MM.1S (cell line): ENCODE data around the gene PDCD7.

ENCODE experiments used
- DNase-seq: peaks from one replicate; pipeline ENCODE4 v3.0.0-alpha.2; 2015
- H2AFZ ChIP-seq: fragments of 300-600 bp; sonication (generic); 2 replicates; pipeline ENCODE4 v1.6.0; 2016; ENCODE audit warnings: antibody characterized with exemption, low read length
- H3F3A ChIP-seq: fragments of 300-600 bp; sonication (generic); 2 replicates; pipeline ENCODE4 v1.6.1; 2016; ENCODE audit warnings: mild to moderate bottlenecking, antibody characterized with exemption, low read length, moderate library complexity, mixed read lengths; ENCODE audit not compliant: insufficient read depth
- H3K27ac ChIP-seq: fragments of 300-600 bp; sonication (generic); 2 replicates; pipeline ENCODE4 v1.5.1; 2016; ENCODE audit warnings: mild to moderate bottlenecking, low read length
- H3K27me3 ChIP-seq: fragments of 300-600 bp; sonication (generic); replicated peaks from 2 replicates; pipeline ENCODE4 v1.6.0; 2016; ENCODE audit warnings: low read length; ENCODE audit not compliant: insufficient read depth
- H3K36me3 ChIP-seq: fragments of 300-600 bp; sonication (generic); replicated peaks from 2 replicates; pipeline ENCODE4 v1.6.1; 2016; ENCODE audit warnings: mild to moderate bottlenecking, low read length, mixed read lengths; ENCODE audit not compliant: insufficient read depth
- H3K4me1 ChIP-seq: fragments of 300-600 bp; sonication (generic); 2 replicates; pipeline ENCODE4 v1.6.1; 2016; ENCODE audit warnings: low read length, mixed read lengths
- H3K4me2 ChIP-seq: fragments of 300-600 bp; sonication (generic); 2 replicates; pipeline ENCODE4 v1.6.0; 2016; ENCODE audit warnings: low read depth, low read length
- H3K4me3 ChIP-seq: fragments of 300-600 bp; sonication (generic); 2 replicates; pipeline ENCODE4 v1.5.1; 2016; ENCODE audit warnings: low read length, mixed read lengths
- H3K79me2 ChIP-seq: fragments of 300-600 bp; sonication (generic); 2 replicates; pipeline ENCODE4 v1.6.1; 2016; ENCODE audit warnings: mixed run types, low read length, mixed read lengths
- H3K9ac ChIP-seq: fragments of 300-600 bp; sonication (generic); 2 replicates; pipeline ENCODE4 v1.6.1; 2016; ENCODE audit warnings: low read length, mixed read lengths
- H3K9me2 ChIP-seq: fragments of 300-600 bp; sonication (generic); replicated peaks from 2 replicates; pipeline ENCODE4 v1.6.1; 2016; ENCODE audit warnings: mild to moderate bottlenecking, low read length, mixed read lengths; ENCODE audit not compliant: insufficient read depth
- H3K9me3 ChIP-seq: fragments of 300-600 bp; sonication (generic); replicated peaks from 2 replicates; pipeline ENCODE4 v1.6.1; 2016; ENCODE audit warnings: mild to moderate bottlenecking, low read length, mixed read lengths; ENCODE audit not compliant: insufficient read depth
- H4K20me1 ChIP-seq: fragments of 300-600 bp; sonication (generic); 2 replicates; pipeline ENCODE4 v1.6.1; 2016; ENCODE audit warnings: mild to moderate bottlenecking, low read length, moderate library complexity, mixed read lengths; ENCODE audit not compliant: insufficient read depth
- EZH2 ChIP-seq: fragments of 300-600 bp; sonication (generic); optimal IDR thresholded peaks from 2 replicates; pipeline ENCODE3; 2017; ENCODE audit warnings: low read depth, mild to moderate bottlenecking, antibody characterized with exemption, low read length, mixed read lengths
- EZH2phosphoT487 ChIP-seq: fragments of 300-600 bp; sonication (generic); IDR thresholded peaks from 2 replicates; pipeline ENCODE4 v1.6.1; 2018; ENCODE audit warnings: antibody characterized with exemption, low read length
- TF ChIP-seq, protein P1 (sequence below): fragments of 300-600 bp; sonication (generic); IDR thresholded peaks from 2 replicates; pipeline ENCODE4 v1.5.1; 2016; ENCODE audit warnings: antibody characterized with exemption, low read length, mixed read lengths

PDCD7 gene

DNA sequence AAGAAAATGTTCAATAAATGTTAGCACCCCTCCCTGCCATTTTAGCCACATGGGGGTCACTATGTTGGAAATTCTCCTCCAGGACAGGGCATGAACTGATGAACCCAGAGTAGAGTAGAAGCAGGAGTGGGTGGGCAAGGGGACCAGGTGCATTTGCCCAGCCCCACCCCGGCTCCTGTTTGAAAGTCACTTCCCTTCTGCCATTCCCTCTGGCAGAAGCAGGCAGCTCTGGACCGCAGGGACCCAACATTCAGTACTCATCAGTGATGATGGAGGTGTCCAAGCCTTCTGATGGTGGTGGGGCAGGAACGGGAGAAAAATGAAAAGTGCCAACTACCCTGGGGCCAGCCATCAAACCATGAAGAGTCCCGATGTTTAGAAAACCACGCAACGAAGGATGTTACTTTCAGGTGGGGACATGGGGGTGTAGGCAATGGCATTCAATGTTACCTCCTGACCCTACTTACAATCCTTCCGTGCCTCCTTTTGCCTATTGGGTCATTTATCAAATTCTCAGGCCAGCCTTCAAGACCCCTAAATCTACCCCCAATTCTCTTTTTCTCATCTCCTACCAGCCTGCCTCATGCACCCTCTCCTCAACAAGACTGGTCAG, 35.9 kb downstream of the PDCD7 start:
- Histone ChIP-seq H3K9me3 (no peaks in the 10 kb centered on the region), H3K4me1 (no peaks in the 10 kb centered on the region), H3K9me2 (no peaks in the 10 kb centered on the region), H3F3A (no peaks in the 10 kb centered on the region), H2AFZ (no peak overlapping the region), H3K27me3 (no peaks in the 10 kb centered on the region), H3K9ac (no peak overlapping the region), H4K20me1 (no peaks in the 10 kb centered on the region), H3K79me2 (no peaks in the 10 kb centered on the region), H3K4me3 (no peak overlapping the region), H3K36me3 (no peaks in the 10 kb centered on the region), H3K4me2 (no peak overlapping the region), H3K27ac (no peak overlapping the region)
- TF ChIP-seq EZH2: no peak
- DNase-seq: no peak

DNA sequence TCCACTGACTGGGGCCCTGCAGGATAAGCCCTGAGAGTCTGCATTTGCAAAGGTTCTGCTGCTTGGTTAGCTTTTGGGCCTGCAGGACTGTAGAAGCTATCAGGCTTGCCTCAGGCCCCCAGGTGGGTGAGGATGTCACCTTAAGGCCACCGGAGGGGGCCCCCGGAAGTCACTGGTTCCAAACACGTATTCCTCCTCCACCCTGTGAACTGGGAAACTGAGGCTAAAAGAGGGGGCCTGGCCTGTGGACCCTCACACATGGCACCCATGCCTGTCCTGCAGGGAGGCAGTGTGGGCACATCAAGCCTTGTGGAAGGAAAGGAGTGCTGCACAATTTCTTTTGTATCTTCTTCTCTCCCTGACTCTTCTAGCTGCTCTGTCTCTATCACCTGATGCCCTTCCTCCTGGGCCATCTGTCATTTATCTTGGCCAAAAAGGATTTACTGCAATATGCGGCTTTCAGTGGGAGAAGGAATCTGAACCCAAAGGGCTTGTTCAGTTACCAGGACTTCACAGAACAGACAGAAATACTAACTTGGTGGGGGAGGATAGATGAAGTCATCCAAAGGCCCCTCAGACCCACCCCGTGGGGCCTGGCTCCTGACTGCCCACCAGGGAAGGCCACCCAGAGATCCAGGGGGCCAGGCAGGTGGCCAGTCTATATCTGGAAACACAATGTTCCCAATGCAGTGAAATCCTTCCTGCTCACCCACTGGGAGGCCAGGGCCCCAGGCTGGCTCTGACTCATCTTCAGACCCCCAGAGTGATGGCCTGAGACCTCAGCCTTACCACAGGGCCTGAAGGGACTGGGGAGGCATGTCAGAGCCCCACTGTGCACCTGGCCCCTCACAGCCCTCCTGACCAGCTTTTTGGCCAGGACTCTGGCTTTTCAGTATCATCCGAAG, 36.9 kb downstream of the PDCD7 start:
- Histone ChIP-seq H3F3A (no peaks in the 10 kb centered on the region), H3K9me2 (no peaks in the 10 kb centered on the region), H3K27ac (no peak overlapping the region), H3K4me1 (no peaks in the 10 kb centered on the region), H3K9me3 (no peaks in the 10 kb centered on the region), H3K36me3 (no peaks in the 10 kb centered on the region), H2AFZ (no peak overlapping the region), H3K4me2 (no peak overlapping the region), H3K9ac (no peak overlapping the region), H4K20me1 (no peaks in the 10 kb centered on the region), H3K79me2 (no peaks in the 10 kb centered on the region), H3K4me3 (no peak overlapping the region), H3K27me3 (no peaks in the 10 kb centered on the region)
- TF ChIP-seq EZH2phosphoT487 (no peak), EZH2 (no peak)
- TF ChIP-seq, protein P1, sequence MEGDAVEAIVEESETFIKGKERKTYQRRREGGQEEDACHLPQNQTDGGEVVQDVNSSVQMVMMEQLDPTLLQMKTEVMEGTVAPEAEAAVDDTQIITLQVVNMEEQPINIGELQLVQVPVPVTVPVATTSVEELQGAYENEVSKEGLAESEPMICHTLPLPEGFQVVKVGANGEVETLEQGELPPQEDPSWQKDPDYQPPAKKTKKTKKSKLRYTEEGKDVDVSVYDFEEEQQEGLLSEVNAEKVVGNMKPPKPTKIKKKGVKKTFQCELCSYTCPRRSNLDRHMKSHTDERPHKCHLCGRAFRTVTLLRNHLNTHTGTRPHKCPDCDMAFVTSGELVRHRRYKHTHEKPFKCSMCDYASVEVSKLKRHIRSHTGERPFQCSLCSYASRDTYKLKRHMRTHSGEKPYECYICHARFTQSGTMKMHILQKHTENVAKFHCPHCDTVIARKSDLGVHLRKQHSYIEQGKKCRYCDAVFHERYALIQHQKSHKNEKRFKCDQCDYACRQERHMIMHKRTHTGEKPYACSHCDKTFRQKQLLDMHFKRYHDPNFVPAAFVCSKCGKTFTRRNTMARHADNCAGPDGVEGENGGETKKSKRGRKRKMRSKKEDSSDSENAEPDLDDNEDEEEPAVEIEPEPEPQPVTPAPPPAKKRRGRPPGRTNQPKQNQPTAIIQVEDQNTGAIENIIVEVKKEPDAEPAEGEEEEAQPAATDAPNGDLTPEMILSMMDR: no peak
- no peak for DNase-seq

DNA sequence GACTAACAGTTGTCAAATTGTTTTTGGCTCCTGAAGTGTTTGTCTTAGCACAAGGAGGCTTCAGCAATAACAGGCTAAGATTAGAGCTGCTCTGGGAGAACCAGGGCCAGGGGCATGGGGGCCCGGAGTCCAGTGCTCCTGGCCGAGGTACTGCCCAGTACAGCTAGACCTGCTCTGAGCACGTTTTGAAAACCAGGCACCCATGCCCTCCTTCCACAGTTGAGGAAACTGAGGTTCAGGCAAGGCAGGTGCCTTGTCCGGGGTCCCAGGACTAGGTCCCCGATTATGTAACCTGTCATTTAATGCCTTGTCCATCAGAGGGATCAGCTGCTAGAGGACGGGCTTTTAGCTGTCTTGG, 37.9 kb downstream of the PDCD7 start:
- Histone ChIP-seq H3K9ac (no peak overlapping the region), H3F3A (no peaks in the 10 kb centered on the region), H3K27ac (no peak overlapping the region), H3K9me2 (no peaks in the 10 kb centered on the region), H3K4me1 (no peaks in the 10 kb centered on the region), H2AFZ (no peak overlapping the region), H3K9me3 (no peaks in the 10 kb centered on the region), H4K20me1 (no peaks in the 10 kb centered on the region), H3K79me2 (no peaks in the 10 kb centered on the region), H3K4me2 (no peak overlapping the region), H3K4me3 (no peak overlapping the region), H3K36me3 (no peaks in the 10 kb centered on the region), H3K27me3 (no peaks in the 10 kb centered on the region)
- DNase-seq: no peak
- TF ChIP-seq EZH2 (no peak), EZH2phosphoT487 (no peak)
- TF ChIP-seq, protein P1: no peak
